Sigmoid colon (tissue), 7 donors: ENCODE data around the gene PTPRB. TPM values are rescaled to one million over a fixed set of nuclear protein-coding genes. Genes with fewer than 3 reads are reported as not detected.

Experiments
- DNase-seq: peaks from one replicate; pipeline ENCODE4 v3.0.0-alpha.2; 2019
- H3K27ac ChIP-seq, 4 donors: fragments of 200-600 bp; sonication (generic); one replicate each; pipeline ENCODE4 v1.5.1; 2016 to 2019; ENCODE audit warnings: mild to moderate bottlenecking in 1 of 4
- H3K27me3 ChIP-seq, 3 donors: fragments of 200-600 bp; sonication (generic); one replicate each; pipeline ENCODE4 v1.5.1; 2019; ENCODE audit warnings: mild to moderate bottlenecking in 1 of 3
- H3K36me3 ChIP-seq, 4 donors: fragments of 200-600 bp; sonication (generic); one replicate each; pipeline ENCODE4 v1.5.1; 2016 to 2019
- H3K4me1 ChIP-seq, 4 donors: fragments of 200-600 bp; sonication (generic); one replicate each; pipeline ENCODE4 v1.5.1; 2017 to 2019
- H3K4me3 ChIP-seq, 4 donors: fragments of 200-600 bp; sonication (generic); one replicate each; pipeline ENCODE4 v1.5.1; 2017 to 2019; ENCODE audit warnings: mild to moderate bottlenecking in 2 of 4, moderate library complexity in 1 of 4
- H3K9me3 ChIP-seq, 4 donors: fragments of 200-600 bp in 3 of 4; sonication (generic) in 3 of 4; one replicate each; pipeline versions ENCODE4 v1.5.1 to v1.6.1; 2013 to 2019
- EP300 ChIP-seq, 4 donors: sonication (generic); formaldehyde crosslinking; IDR thresholded peaks; one replicate each; pipeline ENCODE4 v1.6.1; 2017; ENCODE audit warnings: antibody characterized with exemption in 4 of 4
- POLR2A ChIP-seq, 2 donors: fragments of 450-650 bp; IDR thresholded peaks; one replicate each; pipeline ENCODE4 v1.6.1; 2016; ENCODE audit warnings: antibody characterized with exemption in 2 of 2, mild to moderate bottlenecking in 2 of 2, moderate library complexity in 2 of 2
- POLR2AphosphoS5 ChIP-seq, 4 donors: sonication (generic); formaldehyde crosslinking; IDR thresholded peaks; one replicate each; pipeline ENCODE4 v1.6.1; 2017; ENCODE audit warnings: antibody characterized with exemption in 4 of 4
- WGBS, 2 donors: extraction: QIAGEN DNeasy Blood & Tissue Kit; methylation state at CpG; one replicate each; pipeline ENCODE4 v1.1.7; 2013; 5-methylcytosine and 5-hydroxymethylcytosine counted together
- intact Hi-C: fragments of 100-400 bp; cut with DNase I; formaldehyde crosslinking; loops from one replicate; pipeline ENCODE4 v1.15.1; 2023
- polyA plus RNA-seq, 3 donors: library from polyadenylated mRNA; stranded (reverse); fragments of 200-250 nt; gene quantifications; one replicate each; pipeline ENCODE4 v1.2.3, GENCODE V29; 2013
- total RNA-seq, 4 donors: library from RNA; depleted of rRNA; stranded (reverse); fragments of >200 nt; gene quantifications; one replicate each; pipeline ENCODE4 v1.1.0, GENCODE V29; 2016
- TF ChIP-seq, protein P1 (sequence below), 4 experiments: fragments of 450-650 bp in 3 of 4; fragments of 200-600 bp in 1 of 4; IDR thresholded peaks; one replicate each; pipeline ENCODE4 v1.5.1; 2016 to 2019; ENCODE audit warnings: antibody characterized with exemption in 4 of 4, mild to moderate bottlenecking in 3 of 4, moderate library complexity in 2 of 4
- donor health status: healthy with polysubstance abuse.
- donor health status: Bipolar disorder and iron deficiency.
- donor health status: healthy.

PTPRB gene
- total and polyA plus RNA-seq, 7 donors, result 1.6 to 31.9 (median 15.8) TPM

DNA sequence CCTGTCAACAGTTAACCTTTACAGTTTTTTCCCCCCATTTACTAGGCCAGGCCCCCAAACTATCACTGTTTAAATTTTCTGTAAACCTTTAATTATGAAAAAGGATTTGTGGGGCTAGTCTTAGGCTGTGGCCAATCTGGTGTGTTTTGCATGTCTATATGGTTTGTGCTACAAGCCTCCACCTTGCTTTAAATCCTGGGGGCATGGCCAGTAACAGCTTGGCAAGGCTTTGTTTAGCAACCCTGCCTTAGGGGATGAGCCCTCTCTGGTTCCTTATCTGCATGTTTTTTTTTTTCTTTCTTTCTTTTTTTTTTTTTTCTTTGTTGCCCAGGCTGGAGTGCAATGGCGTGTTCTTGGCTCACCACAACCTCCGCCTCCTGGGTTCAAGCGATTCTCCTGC is 168.5 kb downstream of the PTPRB start:
- Histone ChIP-seq H3K36me3 (no peaks in the 10 kb centered on the region), H3K27me3 (no peaks in the 10 kb centered on the region), H3K4me3 (no peak overlapping the region), H3K9me3 (peaks cover 0 to 2% (median 0%) of the 10 kb centered on the region in 4 donors), H3K4me1 (no peaks in the 10 kb centered on the region), H3K27ac (no peak overlapping the region)
- intact Hi-C loops, result no loop called here
- 90 to 96% methylated on average over 3 of the region's 3 CpGs for WGBS, 2 donors
- TF ChIP-seq POLR2A (IDR thresholded peaks at IDR 0.05), result no peak
- TF ChIP-seq EP300 (IDR thresholded peaks at IDR 0.05), result no peak
- TF ChIP-seq, protein P1, sequence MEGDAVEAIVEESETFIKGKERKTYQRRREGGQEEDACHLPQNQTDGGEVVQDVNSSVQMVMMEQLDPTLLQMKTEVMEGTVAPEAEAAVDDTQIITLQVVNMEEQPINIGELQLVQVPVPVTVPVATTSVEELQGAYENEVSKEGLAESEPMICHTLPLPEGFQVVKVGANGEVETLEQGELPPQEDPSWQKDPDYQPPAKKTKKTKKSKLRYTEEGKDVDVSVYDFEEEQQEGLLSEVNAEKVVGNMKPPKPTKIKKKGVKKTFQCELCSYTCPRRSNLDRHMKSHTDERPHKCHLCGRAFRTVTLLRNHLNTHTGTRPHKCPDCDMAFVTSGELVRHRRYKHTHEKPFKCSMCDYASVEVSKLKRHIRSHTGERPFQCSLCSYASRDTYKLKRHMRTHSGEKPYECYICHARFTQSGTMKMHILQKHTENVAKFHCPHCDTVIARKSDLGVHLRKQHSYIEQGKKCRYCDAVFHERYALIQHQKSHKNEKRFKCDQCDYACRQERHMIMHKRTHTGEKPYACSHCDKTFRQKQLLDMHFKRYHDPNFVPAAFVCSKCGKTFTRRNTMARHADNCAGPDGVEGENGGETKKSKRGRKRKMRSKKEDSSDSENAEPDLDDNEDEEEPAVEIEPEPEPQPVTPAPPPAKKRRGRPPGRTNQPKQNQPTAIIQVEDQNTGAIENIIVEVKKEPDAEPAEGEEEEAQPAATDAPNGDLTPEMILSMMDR (IDR thresholded peaks at IDR 0.05), result no peak
- TF ChIP-seq POLR2AphosphoS5 (IDR thresholded peaks at IDR 0.05), result no peak
- DNase-seq, result no peak

DNA sequence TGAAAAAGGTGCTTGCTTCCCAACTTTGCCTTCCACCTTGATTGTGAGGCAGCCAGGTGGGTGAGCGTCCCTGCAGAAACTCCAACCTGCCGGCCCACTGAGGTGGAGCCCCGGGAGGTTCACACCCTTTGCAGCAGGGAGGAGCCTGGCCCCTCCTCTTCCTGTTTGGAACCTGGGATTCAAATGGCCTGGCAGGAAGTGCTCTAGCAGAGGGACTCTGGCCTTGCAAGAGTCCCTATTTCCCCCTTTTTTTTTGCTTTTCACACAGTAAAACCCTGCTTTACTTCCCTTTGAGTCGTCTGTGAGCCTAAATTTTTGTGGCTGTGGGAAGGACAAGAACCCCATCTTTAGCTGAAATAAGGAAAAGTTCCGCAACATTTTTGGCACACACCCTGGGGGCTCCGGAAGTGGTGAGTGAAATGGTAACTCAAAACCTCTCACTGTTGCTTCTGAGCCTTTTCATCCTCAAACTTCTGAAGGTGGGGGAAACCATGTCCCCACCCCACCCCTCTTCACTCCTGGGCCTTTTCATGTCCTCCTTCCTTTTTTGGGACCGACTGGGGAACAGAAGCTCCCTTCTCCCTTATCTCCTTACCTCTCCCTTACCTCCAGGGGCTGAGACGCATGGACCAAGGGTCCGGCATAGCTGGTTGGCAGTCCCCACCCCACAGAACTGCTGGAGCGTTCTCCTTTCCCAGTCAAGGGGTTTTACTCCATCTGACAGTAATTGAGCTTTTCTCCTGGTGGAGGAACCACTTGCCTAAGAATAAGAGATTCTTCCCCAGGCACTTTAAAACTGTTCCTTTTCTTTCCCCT is 169.1 kb downstream of the PTPRB start:
- no peaks in the 10 kb centered on the region for H3K27me3 ChIP-seq
- intact Hi-C loops, result no loop called here
- DNase-seq, result no peak
- H3K9me3 ChIP-seq, result peaks cover 0 to 3% (median 0%) of the 10 kb centered on the region in 4 donors
- H3K4me1 ChIP-seq, result no peaks in the 10 kb centered on the region
- 83 to 84% methylated on average over 10 of the region's 10 CpGs for WGBS, 2 donors
- no peak overlapping the region for H3K27ac ChIP-seq
- TF ChIP-seq POLR2A (IDR thresholded peaks at IDR 0.05) (no peak), EP300 (IDR thresholded peaks at IDR 0.05) (no peak), POLR2AphosphoS5 (IDR thresholded peaks at IDR 0.05) (no peak)
- TF ChIP-seq, protein P1 (IDR thresholded peaks at IDR 0.05), result no peak
- H3K36me3 ChIP-seq, result no peaks in the 10 kb centered on the region
- no peak overlapping the region for H3K4me3 ChIP-seq

DNA sequence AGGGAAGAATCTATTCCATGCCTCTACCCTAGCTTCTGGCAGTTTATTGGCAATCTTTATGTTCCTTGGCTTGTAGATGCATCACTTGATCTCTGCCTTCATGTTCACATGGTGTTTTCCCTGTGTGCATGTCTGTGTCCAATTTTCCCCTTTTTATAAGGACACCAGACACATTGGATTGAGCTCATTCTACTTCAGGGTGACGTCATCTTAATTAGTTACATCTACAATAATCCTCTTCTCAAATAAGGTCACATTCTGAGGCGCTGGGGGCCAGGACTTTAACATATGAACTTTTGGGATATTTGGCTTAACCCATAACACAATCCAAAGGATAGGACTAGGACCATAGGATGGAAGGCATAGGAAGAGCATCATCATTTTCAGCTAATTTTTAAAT is 169.8 kb downstream of the PTPRB start:
- no peaks in the 10 kb centered on the region for H3K4me1 ChIP-seq
- no peak overlapping the region for H3K27ac ChIP-seq
- H3K9me3 ChIP-seq, result peaks cover 0 to 3% (median 0%) of the 10 kb centered on the region in 4 donors
- no peak for TF ChIP-seq POLR2AphosphoS5 (IDR thresholded peaks at IDR 0.05)
- no peak for TF ChIP-seq POLR2A (IDR thresholded peaks at IDR 0.05)
- TF ChIP-seq, protein P1 (IDR thresholded peaks at IDR 0.05), result no peak
- TF ChIP-seq EP300 (IDR thresholded peaks at IDR 0.05), result no peak
- DNase-seq, result no peak
- no peak overlapping the region for H3K4me3 ChIP-seq
- 85 to 93% methylated on average over 2 of the region's 2 CpGs for WGBS, 2 donors
- intact Hi-C loops, result no loop called here
- no peaks in the 10 kb centered on the region for H3K36me3 ChIP-seq
- no peaks in the 10 kb centered on the region for H3K27me3 ChIP-seq

DNA sequence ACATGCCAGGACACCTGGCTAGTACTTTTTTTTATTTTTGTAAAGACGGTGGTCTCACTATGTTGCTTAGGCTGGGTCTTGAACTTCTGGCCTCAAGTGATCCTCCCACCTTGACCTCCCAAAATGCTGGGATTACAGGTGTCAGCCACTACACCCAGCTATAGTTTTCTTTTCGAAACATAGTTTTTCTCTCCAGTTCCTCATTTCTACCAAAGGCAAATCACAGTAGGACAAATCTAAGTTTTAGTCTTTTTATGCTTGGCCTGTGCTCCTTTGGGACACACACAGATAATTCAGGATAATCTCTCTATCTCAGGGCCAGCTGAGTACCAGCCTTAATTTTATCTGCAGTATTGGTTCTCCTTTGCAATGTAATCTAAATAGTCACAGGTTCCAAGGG is 170.5 kb downstream of the PTPRB start:
- no peak for DNase-seq
- H3K9me3 ChIP-seq, result peaks cover 0 to 3% (median 0%) of the 10 kb centered on the region in 4 donors
- 91 to 95% methylated on average over 2 of the region's 2 CpGs for WGBS, 2 donors

More for the DNA sequence above, 170.5 kb downstream of the PTPRB start:
- Histone ChIP-seq H3K4me1 (no peaks in the 10 kb centered on the region), H3K27ac (no peak overlapping the region), H3K27me3 (no peaks in the 10 kb centered on the region), H3K36me3 (no peaks in the 10 kb centered on the region), H3K4me3 (no peak overlapping the region)
- no peak for TF ChIP-seq EP300 (IDR thresholded peaks at IDR 0.05)
- TF ChIP-seq, protein P1 (IDR thresholded peaks at IDR 0.05), result no peak
- no peak for TF ChIP-seq POLR2AphosphoS5 (IDR thresholded peaks at IDR 0.05)
- TF ChIP-seq POLR2A (IDR thresholded peaks at IDR 0.05), result no peak
- intact Hi-C loops, result no loop called here
